Glomerular endothelial cell (primary cell): ENCODE data around the gene EXOC6B. TPM values are rescaled to one million over a fixed set of nuclear protein-coding genes. Genes with fewer than 3 reads are reported as not detected.

ENCODE experiments used
- DNase-seq: peaks from one replicate; pipeline ENCODE4 v3.0.0-alpha.2; 2011; ENCODE audit warnings: low read depth, low spot score; ENCODE audit errors: extremely low read depth
- total RNA-seq: library from RNA; depleted of rRNA; stranded (reverse); fragments of >200 nt; gene quantifications from 2 replicates; pipeline ENCODE4 v1.2.3, GENCODE V29; 2015

EXOC6B gene
- total RNA-seq: 25.8 and 35.1 TPM in 2 replicates

GRCh38 chr2:72825257-72826155, at the start of gene EXOC6B:
TSS of gene EXOC6B (minus strand) at chr2:72826033.
- DNase-seq: peak; percentile 54

GRCh38 chr2:72871880-72872279, 46.0 kb upstream of the EXOC6B start:
- DNase-seq: no peak

GRCh38 chr2:72871060-72871459, 45.2 kb upstream of the EXOC6B start:
- DNase-seq: no peak

- DNase-seq: no peak
Measured at GRCh38 chr2:72864500-72864899, 38.7 kb upstream of the EXOC6B start.

GRCh38 chr2:72863046-72863445, 37.2 kb upstream of the EXOC6B start:
- no peak for DNase-seq

GRCh38 chr2:72862239-72862988, 36.6 kb upstream of the EXOC6B start:
- DNase-seq: peak; percentile 66

- no peak for DNase-seq
Measured at GRCh38 chr2:72859831-72860262, 34.0 kb upstream of the EXOC6B start.

GRCh38 chr2:72851333-72851732, 25.5 kb upstream of the EXOC6B start:
- no peak for DNase-seq

GRCh38 chr2:72849138-72849462, 23.3 kb upstream of the EXOC6B start:
- no peak for DNase-seq

GRCh38 chr2:72848436-72849137, 22.8 kb upstream of the EXOC6B start:
- DNase-seq: no peak

GRCh38 chr2:72847534-72848315, 21.9 kb upstream of the EXOC6B start:
- DNase-seq: no peak

GRCh38 chr2:72846171-72847095, 20.6 kb upstream of the EXOC6B start:
- DNase-seq: no peak

GRCh38 chr2:72843301-72843700, 17.5 kb upstream of the EXOC6B start:
- no peak for DNase-seq

- DNase-seq: no peak
Measured at GRCh38 chr2:72841462-72842125, 15.8 kb upstream of the EXOC6B start.

GRCh38 chr2:72840066-72840465, 14.2 kb upstream of the EXOC6B start:
- DNase-seq: no peak

- DNase-seq: no peak
Measured at GRCh38 chr2:72837171-72837570, 11.3 kb upstream of the EXOC6B start.

GRCh38 chr2:72835403-72835802, 9.6 kb upstream of the EXOC6B start:
- DNase-seq: no peak

GRCh38 chr2:72834596-72834995, 8.8 kb upstream of the EXOC6B start:
- no peak for DNase-seq
